ENCODE data around the gene ATP9B.

GRCh38 chr18:79327199-79327721 is 258.1 kb downstream of the ATP9B start:
- TF ChIP-seq, protein P1, sequence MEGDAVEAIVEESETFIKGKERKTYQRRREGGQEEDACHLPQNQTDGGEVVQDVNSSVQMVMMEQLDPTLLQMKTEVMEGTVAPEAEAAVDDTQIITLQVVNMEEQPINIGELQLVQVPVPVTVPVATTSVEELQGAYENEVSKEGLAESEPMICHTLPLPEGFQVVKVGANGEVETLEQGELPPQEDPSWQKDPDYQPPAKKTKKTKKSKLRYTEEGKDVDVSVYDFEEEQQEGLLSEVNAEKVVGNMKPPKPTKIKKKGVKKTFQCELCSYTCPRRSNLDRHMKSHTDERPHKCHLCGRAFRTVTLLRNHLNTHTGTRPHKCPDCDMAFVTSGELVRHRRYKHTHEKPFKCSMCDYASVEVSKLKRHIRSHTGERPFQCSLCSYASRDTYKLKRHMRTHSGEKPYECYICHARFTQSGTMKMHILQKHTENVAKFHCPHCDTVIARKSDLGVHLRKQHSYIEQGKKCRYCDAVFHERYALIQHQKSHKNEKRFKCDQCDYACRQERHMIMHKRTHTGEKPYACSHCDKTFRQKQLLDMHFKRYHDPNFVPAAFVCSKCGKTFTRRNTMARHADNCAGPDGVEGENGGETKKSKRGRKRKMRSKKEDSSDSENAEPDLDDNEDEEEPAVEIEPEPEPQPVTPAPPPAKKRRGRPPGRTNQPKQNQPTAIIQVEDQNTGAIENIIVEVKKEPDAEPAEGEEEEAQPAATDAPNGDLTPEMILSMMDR (IDR thresholded peaks at IDR 0.05): no peak
- no peak for TF ChIP-seq POLR2A (IDR thresholded peaks at IDR 0.05)

All from right lobe of liver (tissue), 4 donors.